ENCODE measurements around the gene MED12L. TPM values are rescaled to one million over a fixed set of nuclear protein-coding genes. Genes with fewer than 3 reads are reported as not detected.
A peak's percentile ranks its signal among the peaks of the same experiment; 100 is the strongest.
"Not testable (repeated sequence)": the region's sequence is repeated elsewhere in the genome, so short reads cannot be mapped to it uniquely, and the experiment has no call there.

MED12L gene
- total RNA-seq, 4 donors from 2014 or later: 0.51 to 12.7 (median 3.1) TPM

- Histone ChIP-seq H3K36me3 (no peaks in the 10 kb centered on the region), H3K27ac (peak overlapping the region in 1 of 2 donors; percentile 14), H3K9me3 (no peaks in the 10 kb centered on the region), H3K27me3 (no peaks in the 10 kb centered on the region), H3K4me3 (no peak overlapping the region), H3K4me1 (no peaks in the 10 kb centered on the region)
- intact Hi-C loops (cut with DNase I; ENCODE audit: low total_unique reads): loop anchor here (10.0 kb wide), 1 partner anchor 57 kb away; no protein-coding TSS in a partner anchor
- DNase-seq: peak; percentile 72 to 78
- no peak for TF ChIP-seq POLR2A (IDR thresholded peaks at IDR 0.05)
- TF ChIP-seq, protein P1, sequence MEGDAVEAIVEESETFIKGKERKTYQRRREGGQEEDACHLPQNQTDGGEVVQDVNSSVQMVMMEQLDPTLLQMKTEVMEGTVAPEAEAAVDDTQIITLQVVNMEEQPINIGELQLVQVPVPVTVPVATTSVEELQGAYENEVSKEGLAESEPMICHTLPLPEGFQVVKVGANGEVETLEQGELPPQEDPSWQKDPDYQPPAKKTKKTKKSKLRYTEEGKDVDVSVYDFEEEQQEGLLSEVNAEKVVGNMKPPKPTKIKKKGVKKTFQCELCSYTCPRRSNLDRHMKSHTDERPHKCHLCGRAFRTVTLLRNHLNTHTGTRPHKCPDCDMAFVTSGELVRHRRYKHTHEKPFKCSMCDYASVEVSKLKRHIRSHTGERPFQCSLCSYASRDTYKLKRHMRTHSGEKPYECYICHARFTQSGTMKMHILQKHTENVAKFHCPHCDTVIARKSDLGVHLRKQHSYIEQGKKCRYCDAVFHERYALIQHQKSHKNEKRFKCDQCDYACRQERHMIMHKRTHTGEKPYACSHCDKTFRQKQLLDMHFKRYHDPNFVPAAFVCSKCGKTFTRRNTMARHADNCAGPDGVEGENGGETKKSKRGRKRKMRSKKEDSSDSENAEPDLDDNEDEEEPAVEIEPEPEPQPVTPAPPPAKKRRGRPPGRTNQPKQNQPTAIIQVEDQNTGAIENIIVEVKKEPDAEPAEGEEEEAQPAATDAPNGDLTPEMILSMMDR (IDR thresholded peaks at IDR 0.05): peak; percentile 81 to 92 (median 88)
Measured at GRCh38 chr3:151227807-151228665, 142.6 kb downstream of the MED12L start.

DNA sequence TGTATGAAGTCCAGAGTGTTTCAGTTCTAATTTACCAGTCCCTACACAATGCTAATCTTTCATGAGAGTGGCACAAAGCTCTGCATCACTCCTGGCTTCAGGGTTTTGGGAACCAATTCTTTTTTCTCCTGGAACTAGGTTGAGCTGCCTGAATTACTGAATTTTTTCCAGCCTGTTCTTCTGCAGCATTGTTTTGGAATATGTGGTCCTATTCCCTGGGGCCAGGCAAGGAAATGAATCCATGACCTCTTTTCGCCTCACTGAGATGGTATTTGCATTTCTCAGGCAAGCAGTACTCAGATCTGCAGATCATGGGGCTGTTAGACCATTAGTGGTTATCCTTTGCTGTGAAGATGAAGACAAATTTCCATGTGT lies 143.2 kb downstream of the MED12L start:
- DNase-seq: no peak
- H3K9me3 ChIP-seq: no peaks in the 10 kb centered on the region
- H3K4me1 ChIP-seq: no peaks in the 10 kb centered on the region
- H3K4me3 ChIP-seq: no peak overlapping the region
- H3K27ac ChIP-seq: peak overlapping the region in 1 of 2 donors; percentile 14
- TF ChIP-seq POLR2A (IDR thresholded peaks at IDR 0.05): no peak
- TF ChIP-seq, protein P1 (IDR thresholded peaks at IDR 0.05): no peak
- H3K27me3 ChIP-seq: no peaks in the 10 kb centered on the region
- intact Hi-C loops (cut with DNase I; ENCODE audit: low total_unique reads): loop anchor here (10.0 kb wide), 1 partner anchor 56 kb away; no protein-coding TSS in a partner anchor
- H3K36me3 ChIP-seq: no peaks in the 10 kb centered on the region

DNA sequence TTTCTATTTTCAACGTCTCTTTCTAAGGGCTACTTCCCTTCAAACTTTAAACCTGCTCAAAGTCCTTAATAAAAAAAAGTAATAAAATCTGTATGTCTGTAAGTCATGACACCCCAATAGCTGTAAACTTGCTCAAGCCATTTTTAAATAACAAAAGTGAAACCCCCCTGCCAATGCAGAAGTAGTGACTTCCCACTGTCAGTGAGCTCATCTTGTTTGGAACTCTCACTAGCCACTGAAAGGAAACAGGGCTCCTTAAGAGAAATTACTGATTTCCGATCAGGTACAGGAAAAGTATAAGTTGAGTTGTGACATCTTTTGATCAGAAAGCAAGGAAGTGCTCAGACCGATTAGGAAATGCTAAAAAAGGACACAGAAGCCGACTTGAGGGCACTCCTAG lies 145.2 kb downstream of the MED12L start:
- no peak for DNase-seq
- Histone ChIP-seq H3K36me3 (no peaks in the 10 kb centered on the region), H3K27ac (no peak overlapping the region), H3K4me1 (no peaks in the 10 kb centered on the region), H3K9me3 (no peaks in the 10 kb centered on the region), H3K4me3 (no peak overlapping the region), H3K27me3 (no peaks in the 10 kb centered on the region)
- TF ChIP-seq POLR2A (IDR thresholded peaks at IDR 0.05): no peak
- TF ChIP-seq, protein P1 (IDR thresholded peaks at IDR 0.05): no peak
- intact Hi-C loops (cut with DNase I; ENCODE audit: low total_unique reads): no loop called here

DNA sequence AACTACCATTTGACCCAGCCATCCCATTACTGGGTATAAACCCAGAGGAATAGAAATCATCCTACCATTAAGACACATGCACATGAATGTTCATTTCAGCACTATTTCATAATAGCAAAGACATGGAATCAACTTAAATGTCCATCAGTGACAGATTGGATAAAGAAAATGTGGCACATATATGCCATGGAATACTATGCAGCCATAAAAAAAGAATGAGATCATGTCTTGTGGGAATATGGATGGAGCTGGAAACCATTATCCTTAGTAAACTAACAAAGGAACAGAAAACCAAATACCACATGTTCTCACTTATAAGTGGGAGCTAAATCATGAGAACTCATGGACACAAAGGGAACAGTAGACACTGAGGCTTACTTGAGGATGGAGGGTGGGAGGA lies 146.9 kb downstream of the MED12L start:
- H3K9me3 ChIP-seq; H3K4me3 ChIP-seq; DNase-seq; H3K27me3 ChIP-seq; intact Hi-C loops (cut with DNase I; ENCODE audit: low total_unique reads); H3K4me1 ChIP-seq; H3K27ac ChIP-seq; H3K36me3 ChIP-seq: not testable (repeated sequence)

- TF ChIP-seq POLR2A (IDR thresholded peaks at IDR 0.05): no peak
- TF ChIP-seq, protein P1 (IDR thresholded peaks at IDR 0.05): no peak
- no peak for DNase-seq
- no peaks in the 10 kb centered on the region for H3K27me3 ChIP-seq
- no peak overlapping the region for H3K27ac ChIP-seq
- H3K4me1 ChIP-seq: no peaks in the 10 kb centered on the region
- H3K36me3 ChIP-seq: no peaks in the 10 kb centered on the region
- no peaks in the 10 kb centered on the region for H3K9me3 ChIP-seq
- intact Hi-C loops (cut with DNase I; ENCODE audit: low total_unique reads): no loop called here
- H3K4me3 ChIP-seq: no peak overlapping the region
Measured at GRCh38 chr3:151232991-151233390, 147.5 kb downstream of the MED12L start.
